Measurements from ENCODE around the gene NCAM1. TPM values are rescaled to one million over a fixed set of nuclear protein-coding genes. Genes with fewer than 3 reads are reported as not detected.

The NCAM1 gene
- total and polyA plus RNA-seq, 9 of the 15 experiments (the other 6 are each of a cell fraction or from before 2014, with no cell fraction given), result 0.09 to 0.23 TPM; not detected in 7

DNA sequence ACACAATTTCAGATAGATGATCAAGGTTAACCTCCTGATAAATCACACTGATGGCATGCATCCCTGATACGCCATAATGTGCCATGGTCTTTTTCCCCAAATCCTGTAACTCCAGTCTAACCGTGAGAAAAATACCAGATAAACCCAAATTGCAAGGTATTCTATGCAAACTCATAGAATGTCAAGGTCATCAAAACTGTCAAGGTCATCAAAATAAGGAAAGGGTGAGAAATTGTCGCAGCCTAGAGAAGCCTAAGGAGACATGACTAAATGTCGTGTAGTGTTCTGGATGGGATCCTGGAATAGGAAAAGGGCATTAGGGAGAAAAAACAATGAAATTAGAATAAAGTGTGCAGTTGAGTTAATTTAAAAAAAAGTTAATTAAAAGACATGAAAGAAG lies 357.9 kb downstream of the NCAM1 start:
- in situ Hi-C loops (cut with MboI), result loop anchor here (25.0 kb wide), 2 partner anchors 218 to 943 kb away; no protein-coding TSS in a partner anchor
- Histone ChIP-seq H3K9ac (ENCODE audit: insufficient read depth in 1 of 2, low read depth in 2 of 2, low read length in 2 of 2) (no peak overlapping the region), H3K4me3 (no peak overlapping the region), H3K27me3 (ENCODE audit: control insufficient read depth in 2 of 2, insufficient read depth in 2 of 2, low read length in 2 of 2) (no peaks in the 10 kb centered on the region), H3K4me1 (replicated peaks in 1 of 2; ENCODE audit: control insufficient read depth in 2 of 2, insufficient read depth in 2 of 2, low read length in 2 of 2) (peaks cover under 1 to 8% of the 10 kb centered on the region in 2 experiments; a peak in 4 of 5 replicates), H3K79me2 (ENCODE audit: control insufficient read depth, insufficient read depth, low read length) (peaks cover 6% of the 10 kb centered on the region; the same call in 2 of the 3 replicates), H3K9me1 (ENCODE audit: control insufficient read depth, insufficient read depth, low read length) (no peaks in the 10 kb centered on the region), H3K36me3 (ENCODE audit: control insufficient read depth, insufficient read depth, low read length) (no peaks in the 10 kb centered on the region), H2AFZ (ENCODE audit: low read depth, low read length) (no peak overlapping the region), H3K27ac (ENCODE audit: extremely low read depth, low read depth, low read length) (no peak overlapping the region), H3K4me2 (ENCODE audit: insufficient read depth, low read length) (no peak overlapping the region), H3K9me3 (replicated peaks; ENCODE audit: control insufficient read depth, insufficient read depth, low read depth, low read length) (no peaks in the 10 kb centered on the region), H4K20me1 (replicated peaks; ENCODE audit: control insufficient read depth, insufficient read depth, low read length) (no peaks in the 10 kb centered on the region)
- 61% methylated on average over 4 of the region's 4 CpGs for WGBS (ENCODE audit: insufficient coverage, low coverage, missing lambda C conversion rate)
- FAIRE-seq, result no peak
- intact Hi-C loops (cut with micrococcal nuclease), result no loop called here
- ATAC-seq, result no peak
- no peak for DNase-seq (ENCODE audit: extremely low read depth in 1 of 4, low spot score in 3 of 4)
- ChIA-PET POLR2A (no interaction called here), CTCF (ENCODE audit: low intra/inter-chr PET ratio) (no interaction called here)
- BruUV-seq (replicated peaks), result no TSS peak
- peak; percentile 40 for TF ChIP-seq MAFG (tag; conservative IDR thresholded peaks at IDR 0.05)
- TF ChIP-seq ZNF165 (CRISPR knock-in tag; IDR thresholded peaks at IDR 0.05; ENCODE audit: borderline replicate concordance), result no peak
- no peak for TF ChIP-seq TEAD1 (CRISPR knock-in tag; IDR thresholded peaks at IDR 0.05)
- TF ChIP-seq C11orf30 (IDR thresholded peaks at IDR 0.05; ENCODE audit: low read depth), result peak; percentile 27; the same call in 1 of the 2 replicates
- peak; percentile 38 for TF ChIP-seq MAFF (IDR thresholded peaks at IDR 0.05; ENCODE audit: low read length)
- peak; percentile 77 for TF ChIP-seq ZNF316 (IDR thresholded peaks at IDR 0.05)
- TF ChIP-seq MCM2 (IDR thresholded peaks at IDR 0.05; ENCODE audit: low read depth), result no peak

DNA sequence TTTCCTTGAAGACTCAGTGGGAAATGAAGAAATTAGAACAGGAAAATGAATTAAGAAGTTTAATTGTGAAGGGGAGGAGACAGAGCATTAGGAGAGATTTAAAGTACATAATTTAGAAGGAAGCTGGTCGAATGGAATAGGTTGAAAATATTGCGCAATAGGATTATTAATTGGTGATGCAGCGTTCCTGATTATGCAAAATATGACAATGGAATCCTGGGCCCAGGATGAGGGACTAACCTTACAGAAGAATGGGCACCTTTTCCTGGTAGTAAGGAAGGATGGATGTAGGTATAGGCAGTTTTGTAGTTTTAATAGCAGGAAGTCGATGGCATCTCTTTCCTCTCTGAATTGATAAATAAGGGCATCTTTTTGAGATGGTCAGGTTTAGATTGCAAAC lies 360.9 kb downstream of the NCAM1 start:
- Histone ChIP-seq H3K9me3 (replicated peaks; ENCODE audit: control insufficient read depth, insufficient read depth, low read depth, low read length) (no peaks in the 10 kb centered on the region), H3K27me3 (ENCODE audit: control insufficient read depth in 2 of 2, insufficient read depth in 2 of 2, low read length in 2 of 2) (no peaks in the 10 kb centered on the region), H3K9me1 (ENCODE audit: control insufficient read depth, insufficient read depth, low read length) (no peaks in the 10 kb centered on the region), H3K9ac (ENCODE audit: insufficient read depth in 1 of 2, low read depth in 2 of 2, low read length in 2 of 2) (no peak overlapping the region), H3K4me2 (ENCODE audit: insufficient read depth, low read length) (no peak overlapping the region), H3K79me2 (ENCODE audit: control insufficient read depth, insufficient read depth, low read length) (no peaks in the 10 kb centered on the region), H3K4me1 (replicated peaks in 1 of 2; ENCODE audit: control insufficient read depth in 2 of 2, insufficient read depth in 2 of 2, low read length in 2 of 2) (no peaks in the 10 kb centered on the region), H3K4me3 (no peak overlapping the region), H4K20me1 (replicated peaks; ENCODE audit: control insufficient read depth, insufficient read depth, low read length) (no peaks in the 10 kb centered on the region), H3K27ac (ENCODE audit: extremely low read depth, low read depth, low read length) (no peak overlapping the region), H3K36me3 (ENCODE audit: control insufficient read depth, insufficient read depth, low read length) (0 out of 3 replicates have a peak, but pooled peaks cover 3% of the 10 kb centered on the region), H2AFZ (ENCODE audit: low read depth, low read length) (no peak overlapping the region)
- TF ChIP-seq, protein P1, sequence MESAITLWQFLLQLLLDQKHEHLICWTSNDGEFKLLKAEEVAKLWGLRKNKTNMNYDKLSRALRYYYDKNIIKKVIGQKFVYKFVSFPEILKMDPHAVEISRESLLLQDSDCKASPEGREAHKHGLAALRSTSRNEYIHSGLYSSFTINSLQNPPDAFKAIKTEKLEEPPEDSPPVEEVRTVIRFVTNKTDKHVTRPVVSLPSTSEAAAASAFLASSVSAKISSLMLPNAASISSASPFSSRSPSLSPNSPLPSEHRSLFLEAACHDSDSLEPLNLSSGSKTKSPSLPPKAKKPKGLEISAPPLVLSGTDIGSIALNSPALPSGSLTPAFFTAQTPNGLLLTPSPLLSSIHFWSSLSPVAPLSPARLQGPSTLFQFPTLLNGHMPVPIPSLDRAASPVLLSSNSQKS (CRISPR knock-in tag; IDR thresholded peaks at IDR 0.05), result no peak
- TF ChIP-seq CEBPG (CRISPR knock-in tag; IDR thresholded peaks at IDR 0.05) (peak; percentile 52), CEBPG (tag; conservative IDR thresholded peaks at IDR 0.05 in 1 of 2, IDR thresholded peaks at IDR 0.05 in 1 of 2) (peak; percentile 77 to 99), CEBPB (tag; IDR thresholded peaks at IDR 0.05) (peak; percentile 96)
- TF ChIP-seq, protein P2, sequence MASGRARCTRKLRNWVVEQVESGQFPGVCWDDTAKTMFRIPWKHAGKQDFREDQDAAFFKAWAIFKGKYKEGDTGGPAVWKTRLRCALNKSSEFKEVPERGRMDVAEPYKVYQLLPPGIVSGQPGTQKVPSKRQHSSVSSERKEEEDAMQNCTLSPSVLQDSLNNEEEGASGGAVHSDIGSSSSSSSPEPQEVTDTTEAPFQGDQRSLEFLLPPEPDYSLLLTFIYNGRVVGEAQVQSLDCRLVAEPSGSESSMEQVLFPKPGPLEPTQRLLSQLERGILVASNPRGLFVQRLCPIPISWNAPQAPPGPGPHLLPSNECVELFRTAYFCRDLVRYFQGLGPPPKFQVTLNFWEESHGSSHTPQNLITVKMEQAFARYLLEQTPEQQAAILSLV (tag; IDR thresholded peaks at IDR 0.05), result peak; percentile 65
- BruUV-seq (replicated peaks), result no TSS peak
- POLR2A ChIA-PET, result interaction anchor here (1.4 kb wide), 1 partner anchor 8 kb away, joined by 3 read pairs; no protein-coding TSS in a partner anchor
- FAIRE-seq (no peak), ATAC-seq (no peak), DNase-seq (ENCODE audit: extremely low read depth in 1 of 4, low spot score in 3 of 4) (no peak)
- CTCF ChIA-PET (ENCODE audit: low intra/inter-chr PET ratio), result no interaction called here
- in situ Hi-C loops (cut with MboI) (loop anchor here (25.0 kb wide), 2 partner anchors 215 to 940 kb away; no protein-coding TSS in a partner anchor), intact Hi-C loops (cut with micrococcal nuclease) (no loop called here)
- 31% methylated on average over 4 of the region's 4 CpGs for WGBS (ENCODE audit: insufficient coverage, low coverage, missing lambda C conversion rate)

All from K562 (cell line).